HG03575 (cell line): Measurements from ENCODE around the gene TAOK1.

ENCODE experiments used
- ATAC-seq: cut with Tn5 transposase; IDR thresholded peaks from one replicate; pipeline ENCODE4 v1.9.1; 2021; ENCODE audit not compliant: unreplicated experiment, insufficient number of reproducible peaks, low FRiP score; ENCODE audit errors: extremely low read depth

Gene TAOK1

DNA sequence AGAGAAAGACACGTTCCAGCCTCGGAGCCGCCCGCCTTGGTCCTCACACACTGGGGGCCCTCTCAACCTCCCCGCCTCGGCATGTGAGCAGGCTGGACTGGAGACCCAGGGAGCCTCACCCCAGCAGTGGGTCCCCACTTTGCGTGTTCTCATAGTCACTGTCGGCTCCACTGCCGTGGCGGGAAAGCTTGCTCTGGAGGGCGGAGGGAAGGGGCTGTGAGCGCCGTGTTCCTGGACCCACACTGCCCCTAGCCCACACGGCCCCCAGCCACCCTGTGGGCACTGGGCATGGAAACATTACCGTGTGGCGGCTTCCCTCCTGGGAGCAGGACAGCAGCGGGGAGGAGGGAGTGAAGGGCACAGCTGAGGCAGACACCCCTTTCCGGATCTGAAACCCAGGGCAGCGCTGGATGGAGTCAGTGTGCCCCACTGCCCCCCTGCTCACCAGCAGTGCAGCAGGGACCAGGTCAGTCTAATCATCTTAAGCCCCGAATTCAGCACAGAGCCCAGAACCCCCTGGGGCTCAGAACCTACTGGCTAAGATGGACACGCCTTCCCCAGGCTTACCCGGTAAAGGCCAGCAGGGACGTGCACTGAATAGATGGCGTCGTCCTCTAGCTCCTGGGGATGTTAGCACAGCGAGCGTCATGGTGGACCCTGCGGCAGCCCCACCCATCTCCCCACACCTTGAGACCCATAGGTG, 185.5 kb downstream of the TAOK1 start:
- ATAC-seq = no peak

DNA sequence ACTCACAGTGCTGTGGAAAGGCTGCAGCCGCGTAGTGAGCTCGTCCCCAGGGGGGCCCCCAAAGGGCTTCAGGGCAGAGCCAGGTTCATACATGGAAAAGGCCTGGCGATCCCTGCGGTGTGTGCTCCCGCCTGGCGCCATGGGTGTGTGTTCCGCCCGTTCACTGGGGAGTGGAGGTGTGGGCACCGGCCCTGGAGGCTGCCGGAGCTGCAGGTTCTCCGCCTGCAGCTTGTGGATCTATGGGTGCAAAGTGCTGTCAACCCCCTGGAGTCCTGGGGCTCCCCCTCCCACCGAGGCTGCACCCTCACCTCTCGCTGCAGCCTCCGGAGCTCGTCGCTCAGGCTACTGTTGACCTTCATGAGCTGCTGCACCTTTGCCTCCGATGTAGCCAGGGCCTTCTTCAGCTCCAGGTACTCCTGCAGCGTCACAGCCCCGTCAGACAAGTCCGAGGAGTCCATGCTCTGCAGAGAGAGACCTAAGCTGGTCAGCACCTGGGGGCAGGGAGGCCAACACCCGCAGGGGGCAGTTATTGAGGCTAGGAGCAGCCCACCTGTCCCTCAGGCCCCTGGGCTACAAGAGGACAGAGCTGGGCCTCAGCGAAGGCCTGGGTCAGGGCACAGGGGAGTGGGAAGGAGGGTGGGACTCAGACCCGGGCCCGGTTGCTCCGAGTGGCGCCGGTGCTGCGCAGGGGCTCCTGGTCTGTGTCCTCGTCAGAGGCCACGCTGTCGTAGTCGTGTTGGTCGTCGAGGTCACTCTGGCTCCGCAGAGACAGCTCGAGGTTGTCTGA, 186.2 kb downstream of the TAOK1 start:
- ATAC-seq = no peak

DNA sequence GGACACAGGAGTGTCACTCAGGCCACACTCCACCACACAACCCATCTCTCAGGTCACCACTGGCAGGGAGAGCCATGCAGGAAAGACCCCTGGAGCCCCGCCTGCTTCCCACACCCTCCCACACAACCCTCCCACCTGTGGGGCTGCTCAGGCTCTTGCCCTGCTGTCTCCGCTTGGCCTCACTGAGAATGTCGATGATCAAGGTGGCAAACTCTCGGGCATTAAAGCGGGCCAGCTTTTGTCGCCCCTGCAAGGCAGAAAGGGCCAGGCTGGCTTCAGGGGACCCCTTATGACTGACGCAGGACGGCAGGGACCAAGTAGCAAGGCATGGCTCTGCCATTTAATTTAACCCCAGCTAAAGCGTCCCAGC, 186.8 kb downstream of the TAOK1 start:
- ATAC-seq = no peak

DNA sequence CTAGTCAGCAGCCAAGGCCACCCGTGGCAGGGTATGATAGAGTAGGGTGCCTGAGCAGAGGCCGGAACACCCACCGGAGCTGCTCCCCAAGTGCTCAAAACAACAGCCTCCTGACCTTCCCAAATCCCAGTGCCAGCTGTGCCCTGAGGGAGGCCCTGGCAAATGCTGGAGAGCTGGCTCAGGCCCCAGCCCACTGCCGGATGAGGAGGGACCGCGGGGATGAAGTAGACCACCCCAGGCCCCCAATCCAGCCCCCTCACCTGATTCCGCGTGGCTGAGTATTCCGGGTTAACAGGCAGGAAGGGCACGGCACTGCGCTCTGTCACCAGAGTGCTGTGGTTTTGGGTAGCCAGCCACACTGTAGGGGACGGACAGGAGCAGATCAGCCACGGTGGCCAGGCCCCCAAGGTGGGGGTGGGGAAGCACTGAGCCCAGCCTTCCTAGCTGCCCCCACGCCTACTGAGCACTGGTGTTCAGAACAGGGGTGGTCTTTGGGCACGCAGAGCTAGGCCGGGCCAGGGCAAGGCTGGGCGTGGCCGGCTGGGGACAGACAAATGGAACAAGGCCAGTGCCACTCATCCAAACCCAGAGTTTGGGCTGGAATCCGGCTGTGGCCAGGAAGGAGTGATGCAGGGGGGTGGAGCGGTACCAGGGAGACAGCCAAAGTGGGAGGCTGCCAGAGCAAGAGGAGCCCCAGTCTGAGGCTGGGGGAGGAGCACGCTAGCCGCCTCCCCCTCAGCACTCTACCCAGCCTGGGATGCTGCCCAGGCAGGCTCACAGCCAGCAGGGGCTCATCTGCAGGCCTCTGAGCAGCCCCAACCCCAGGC, 187.4 kb downstream of the TAOK1 start:
- no peak for ATAC-seq

DNA sequence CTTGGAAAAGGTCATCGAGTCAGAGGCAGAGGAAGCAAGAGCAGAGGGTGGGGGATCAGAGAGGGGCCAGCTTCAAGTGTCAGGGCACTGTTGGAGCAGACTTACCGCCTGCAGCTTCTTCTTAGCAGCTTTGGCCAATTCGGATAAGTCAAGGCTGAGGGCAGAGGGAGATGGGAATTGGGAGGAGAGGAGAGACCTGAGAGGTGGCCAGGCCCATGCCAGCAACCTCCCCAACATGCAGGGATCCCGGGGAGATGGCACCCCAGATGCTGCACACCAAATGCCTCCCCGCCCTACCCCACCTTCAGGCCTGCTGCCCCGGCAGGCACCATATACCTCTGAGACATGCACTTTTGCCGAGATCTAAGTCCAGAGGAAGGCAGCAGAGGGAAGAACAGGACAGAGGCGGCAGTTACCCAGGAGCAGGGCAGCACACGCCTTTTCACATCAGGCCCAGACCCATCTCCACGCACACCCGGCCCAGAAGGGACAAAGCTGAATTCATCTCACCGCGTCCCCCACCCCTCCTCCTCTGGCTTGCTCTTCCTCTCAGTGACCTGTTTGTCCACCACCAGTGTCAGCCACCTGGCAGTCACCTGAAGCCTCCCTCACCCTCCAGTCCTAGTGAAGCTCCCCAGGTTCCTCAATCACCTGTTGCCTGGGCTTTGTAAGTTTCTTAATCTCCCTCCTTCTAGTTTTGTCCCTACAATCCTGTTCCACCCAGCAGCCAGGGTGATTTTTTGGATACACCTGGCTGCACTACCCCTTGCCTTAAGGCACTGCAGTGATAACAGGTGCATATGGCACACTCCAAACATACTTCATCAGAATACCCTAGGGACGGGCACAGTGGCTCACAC, 188.7 kb downstream of the TAOK1 start:
- ATAC-seq = no peak

DNA sequence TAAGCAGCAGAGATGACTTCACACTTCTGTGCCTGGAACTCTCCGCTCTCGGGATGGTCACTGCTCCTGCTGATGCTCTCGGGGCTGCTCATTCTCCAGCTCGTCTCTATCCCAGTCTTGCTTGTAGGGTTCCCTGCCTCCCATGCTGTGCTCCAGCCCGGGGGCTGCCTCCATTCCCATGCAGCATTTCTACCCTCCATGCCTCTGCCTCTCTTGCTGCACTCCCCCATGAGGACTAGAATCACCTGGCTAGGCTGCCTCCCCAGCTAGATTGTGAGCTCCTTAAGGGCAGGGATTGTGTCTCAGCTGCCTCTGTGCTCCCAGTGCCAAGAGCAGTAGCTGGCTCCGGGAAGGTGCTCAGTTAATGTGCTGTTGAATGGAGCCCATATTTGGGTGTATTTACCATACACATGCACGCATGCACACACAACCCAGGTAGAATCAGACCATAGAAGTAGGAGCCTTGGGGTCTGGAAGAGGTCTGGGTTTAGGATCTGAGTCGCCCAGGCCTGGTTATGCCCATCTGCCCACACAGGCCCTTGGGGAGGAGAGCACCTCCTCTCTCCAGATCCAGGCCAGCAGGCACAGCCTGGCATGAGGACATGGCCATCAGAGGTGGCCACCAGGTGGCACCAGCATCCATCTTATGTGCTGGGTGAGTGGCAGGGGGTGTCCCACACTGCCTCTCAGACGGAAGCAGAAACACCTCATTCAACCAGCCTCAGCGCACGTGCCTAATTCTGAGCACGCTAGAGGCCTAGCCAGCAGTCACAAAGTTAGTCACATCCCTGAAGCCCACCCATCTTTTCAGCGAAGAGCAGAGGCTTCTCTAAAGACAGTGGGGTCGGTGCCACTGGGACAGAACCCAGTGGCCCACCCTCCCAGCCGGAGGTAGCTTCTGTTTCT, 190.0 kb downstream of the TAOK1 start:
- ATAC-seq = no peak

DNA sequence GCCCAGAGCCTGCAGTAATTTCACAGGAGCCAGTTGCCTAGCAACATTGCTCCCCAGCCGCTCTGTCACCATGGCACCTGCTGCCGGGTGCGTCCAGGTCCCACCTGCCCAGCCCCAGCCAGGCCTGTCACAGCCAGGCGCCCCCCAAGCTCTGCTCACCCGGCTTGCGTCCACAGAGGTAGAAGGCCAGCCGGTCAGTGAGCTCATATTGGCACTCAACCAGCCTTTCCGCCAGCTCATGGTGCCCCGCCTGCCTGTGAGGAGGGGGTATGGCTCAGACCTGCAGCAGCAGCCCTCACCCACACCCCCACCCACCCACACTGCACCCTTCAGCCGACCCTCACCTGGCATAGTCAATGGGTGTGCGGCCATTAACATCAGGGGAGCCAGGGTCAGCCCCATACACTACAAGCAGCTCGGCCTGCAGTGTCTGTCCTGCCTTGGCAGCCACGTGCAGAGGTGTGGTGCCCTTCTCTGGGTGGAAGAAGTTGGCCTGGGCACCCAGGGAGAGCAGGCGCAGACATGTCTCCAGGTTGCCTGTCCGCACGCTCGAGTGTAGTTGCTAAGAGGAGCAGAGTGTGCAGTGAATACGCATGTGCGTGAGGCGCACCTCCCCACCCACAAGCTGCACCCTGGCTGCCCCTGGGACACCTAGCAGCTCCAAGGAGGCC, 191.6 kb downstream of the TAOK1 start:
- no peak for ATAC-seq

DNA sequence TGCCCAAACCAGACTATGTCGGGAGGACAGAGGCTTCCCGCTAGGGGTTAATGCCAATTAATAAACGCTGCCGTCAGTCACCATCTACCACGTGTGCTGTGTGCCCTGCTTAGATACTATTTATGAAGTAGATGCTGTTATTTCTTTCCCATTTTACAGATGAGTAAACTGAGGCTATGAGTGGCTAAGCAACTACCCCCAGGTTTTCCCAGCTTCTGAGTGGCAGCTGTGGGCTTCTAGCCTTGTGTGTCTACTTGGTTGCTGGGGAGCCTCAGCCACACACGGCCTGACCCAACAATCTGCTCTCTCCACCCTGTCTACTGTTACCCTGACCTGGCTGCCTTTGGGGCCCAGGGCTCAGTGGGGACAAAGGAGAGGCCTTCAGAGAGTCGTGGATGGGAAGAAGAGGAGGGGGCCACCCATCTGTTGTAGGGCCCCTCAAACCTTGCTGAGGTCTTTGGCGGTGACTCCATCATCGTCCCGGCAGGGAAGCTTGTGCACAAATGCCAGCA, 192.1 kb downstream of the TAOK1 start:
- no peak for ATAC-seq

DNA sequence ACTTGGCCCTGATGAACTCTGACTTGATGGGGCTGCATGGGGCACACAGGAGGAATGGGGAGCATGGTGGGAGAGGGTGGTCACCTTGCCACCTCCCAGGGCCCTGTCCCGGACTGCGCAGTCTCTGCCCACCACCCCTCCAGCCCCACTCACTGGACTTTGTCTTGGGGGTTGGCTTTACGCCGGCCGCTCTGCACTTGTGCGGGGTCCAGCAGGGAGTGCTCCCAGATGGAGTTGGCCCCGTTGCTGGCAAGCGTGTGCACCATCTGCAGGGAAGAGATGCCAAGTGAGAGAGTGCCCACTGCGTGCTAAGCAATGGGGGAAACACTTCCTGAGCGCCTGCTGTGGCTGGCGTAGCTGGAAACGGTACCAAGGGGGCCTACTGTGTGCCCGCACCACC, 192.6 kb downstream of the TAOK1 start:
- no peak for ATAC-seq

DNA sequence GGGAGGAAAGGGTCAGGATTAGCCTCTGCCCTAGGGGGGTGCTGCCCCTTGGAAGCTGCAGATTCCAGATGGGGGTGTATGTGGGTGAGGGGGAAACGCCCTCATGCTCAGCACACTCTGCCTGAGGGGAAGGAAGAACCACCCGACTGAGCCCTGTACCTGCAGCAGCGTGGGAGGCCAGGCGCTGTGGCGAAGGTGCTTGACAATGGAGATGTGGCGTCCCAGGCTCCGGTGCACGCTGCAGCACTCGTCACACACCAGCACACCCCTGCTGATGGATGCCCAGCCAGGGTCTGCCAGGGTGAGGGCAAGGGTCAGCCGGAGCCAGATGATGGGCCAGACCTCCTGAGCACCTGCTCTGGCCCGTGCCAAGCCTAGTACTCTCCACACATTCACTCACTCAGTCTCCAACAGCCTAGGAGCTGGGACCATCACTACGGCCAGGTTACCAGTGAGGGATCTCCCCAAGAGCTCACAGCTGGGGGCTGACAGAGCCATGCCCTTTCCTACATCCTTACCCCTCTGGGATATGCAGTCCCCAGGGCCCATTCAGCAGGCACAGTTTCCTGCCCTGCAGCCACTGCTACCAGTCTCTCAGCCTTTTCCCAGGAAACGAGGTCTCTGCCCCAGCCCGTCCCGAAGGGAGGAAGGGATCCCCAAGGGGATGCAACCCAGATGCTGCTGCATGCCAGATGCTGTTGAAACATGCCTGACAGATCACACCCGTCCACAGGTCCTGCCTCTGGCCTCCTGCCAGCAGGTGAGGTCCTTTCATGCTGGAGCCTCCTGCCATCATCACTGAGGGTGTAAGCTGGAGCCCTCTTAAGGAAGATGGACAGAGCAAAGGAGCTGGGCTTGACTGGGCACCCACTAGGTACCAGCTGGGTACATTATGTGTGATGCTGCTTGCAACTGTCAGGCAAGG, 193.4 kb downstream of the TAOK1 start:
- ATAC-seq = no peak

DNA sequence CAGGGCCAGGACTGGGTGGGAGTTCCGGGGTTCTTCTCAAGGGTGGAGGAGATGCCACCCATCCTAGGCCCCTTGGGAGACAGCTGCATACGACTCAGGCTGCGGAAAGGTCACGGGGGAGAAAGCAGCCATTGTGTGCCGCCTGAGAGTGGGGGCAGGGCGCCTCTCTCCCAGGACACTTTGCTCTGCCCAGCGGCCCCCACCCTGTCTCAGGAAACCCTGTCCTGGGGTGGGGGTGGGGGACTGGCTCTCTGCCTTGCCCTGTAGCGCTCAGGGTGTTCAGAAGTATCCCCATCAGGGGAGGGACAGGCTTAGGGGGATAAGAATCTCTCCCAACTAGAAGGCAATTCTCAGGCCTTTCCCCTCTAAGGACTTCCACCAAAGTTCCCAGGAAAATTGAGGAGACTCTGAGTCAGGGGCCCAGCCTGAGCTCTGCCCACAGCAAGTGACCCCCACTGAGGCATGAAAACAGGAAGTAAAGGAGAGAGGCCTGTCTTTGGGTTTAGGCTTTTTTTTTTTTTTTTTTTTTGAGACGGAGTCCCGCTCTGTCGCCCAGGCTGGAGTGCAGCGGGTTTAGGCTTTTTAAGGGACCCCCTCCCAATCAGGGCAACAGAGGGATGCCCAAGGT, 194.4 kb downstream of the TAOK1 start:
- no peak for ATAC-seq

DNA sequence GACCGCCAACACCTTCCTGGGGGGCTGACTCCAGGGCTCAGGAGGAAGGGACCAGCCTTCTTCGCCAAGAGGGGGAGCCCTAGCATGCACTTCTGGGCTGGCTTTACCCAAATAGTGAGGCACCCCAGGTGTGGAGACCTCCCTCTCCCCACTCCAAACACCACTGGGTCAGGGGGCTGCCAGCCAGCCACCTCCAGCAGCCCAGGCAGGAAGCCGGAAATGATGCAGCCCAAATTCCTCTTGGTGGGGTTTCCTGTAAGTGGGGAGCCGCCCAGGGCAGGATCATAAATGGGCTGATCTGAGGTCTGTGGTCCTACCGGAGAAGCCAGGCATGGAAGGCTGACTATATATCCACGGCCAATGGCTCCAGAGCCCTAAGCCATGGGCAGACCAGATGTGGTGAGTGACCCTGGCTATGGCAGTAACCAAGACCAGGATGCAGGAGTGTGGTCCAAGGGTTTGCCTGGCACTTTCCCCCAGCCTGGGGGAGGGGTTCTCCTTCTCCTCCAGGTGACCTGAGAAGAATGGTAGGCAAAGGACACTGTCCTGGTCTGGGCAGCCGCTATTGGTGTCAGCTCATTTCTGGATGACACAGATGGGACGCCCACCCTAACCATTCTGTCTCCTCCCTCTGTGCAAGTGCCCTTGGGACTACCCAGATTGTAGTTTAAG, 195.1 kb downstream of the TAOK1 start:
- no peak for ATAC-seq

DNA sequence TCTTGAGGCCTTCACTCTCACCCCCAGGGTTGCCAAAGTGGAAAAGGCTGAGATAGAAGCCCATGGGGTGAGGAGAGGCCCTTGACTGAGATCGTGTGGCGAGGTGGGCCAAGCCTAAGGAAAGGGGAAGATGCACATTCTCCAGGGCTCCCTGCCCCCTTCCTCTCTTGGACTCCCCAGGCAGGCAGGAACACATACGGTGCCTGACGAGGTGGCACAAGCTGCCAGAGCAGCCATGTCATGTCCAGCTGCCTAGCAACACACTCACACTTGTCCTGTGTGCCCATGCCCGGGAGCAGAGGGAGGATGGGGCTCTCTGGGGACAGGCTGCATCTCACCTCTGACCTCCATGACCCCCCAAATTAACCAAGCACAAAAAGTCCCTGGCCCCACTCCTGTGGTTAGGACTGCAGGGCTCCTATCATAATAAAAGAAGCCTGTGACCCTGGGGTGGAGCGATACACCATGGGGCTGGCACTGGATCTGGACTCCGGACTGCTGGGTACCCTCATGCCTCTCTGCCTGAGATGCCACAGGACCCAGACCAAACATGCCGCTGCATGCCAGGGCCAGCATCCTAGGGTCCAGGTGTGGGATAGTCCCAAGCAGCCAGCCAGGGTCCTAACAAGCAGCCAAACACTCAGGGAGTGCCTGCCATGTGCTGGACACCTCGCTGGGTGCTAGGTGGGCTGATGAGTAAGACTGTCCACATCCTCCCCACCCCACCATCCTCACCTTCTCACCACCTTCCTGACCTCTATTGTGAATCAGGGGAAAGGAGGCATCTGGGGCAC, 196.7 kb downstream of the TAOK1 start:
- no peak for ATAC-seq

DNA sequence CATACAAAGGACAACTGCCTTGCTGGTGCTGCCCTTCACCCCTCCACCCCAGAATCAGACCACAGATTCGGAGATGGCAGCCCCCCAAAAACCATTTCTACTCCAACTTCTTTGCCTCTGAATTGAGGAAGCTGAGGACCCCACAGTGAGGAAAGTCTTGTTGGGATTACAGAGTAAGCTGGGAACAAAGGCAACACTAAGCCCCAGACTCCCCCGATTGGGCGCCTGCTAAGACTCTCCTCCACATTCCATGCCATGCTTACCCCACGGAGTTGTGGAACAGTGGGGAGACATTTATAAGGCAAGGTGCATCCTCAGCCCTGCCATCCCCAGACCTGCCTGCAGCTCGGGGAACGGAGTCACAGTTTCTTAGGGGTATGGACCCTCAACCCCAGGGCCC, 197.4 kb downstream of the TAOK1 start:
- no peak for ATAC-seq
